Measurements from ENCODE around the gene MFAP4.

GRCh38 chr17:19344311-19345066 is 42.5 kb downstream of the MFAP4 start:
- no peak for TF ChIP-seq TCF12 (IDR thresholded peaks at IDR 0.05; ENCODE audit: low read depth)
- TF ChIP-seq TEAD4 (IDR thresholded peaks at IDR 0.05): no peak
- no peak for TF ChIP-seq RAD21 (IDR thresholded peaks at IDR 0.05; ENCODE audit: low read depth)
- no peak for TF ChIP-seq YY1 (IDR thresholded peaks at IDR 0.05; ENCODE audit: low read depth)
